Measurements from ENCODE around the gene METTL27. TPM values are rescaled to one million over a fixed set of nuclear protein-coding genes. Genes with fewer than 3 reads are reported as not detected.

The METTL27 gene
- total RNA-seq, 2 experiments from 2014 or later, result 1.6 to 2.1 TPM

DNA sequence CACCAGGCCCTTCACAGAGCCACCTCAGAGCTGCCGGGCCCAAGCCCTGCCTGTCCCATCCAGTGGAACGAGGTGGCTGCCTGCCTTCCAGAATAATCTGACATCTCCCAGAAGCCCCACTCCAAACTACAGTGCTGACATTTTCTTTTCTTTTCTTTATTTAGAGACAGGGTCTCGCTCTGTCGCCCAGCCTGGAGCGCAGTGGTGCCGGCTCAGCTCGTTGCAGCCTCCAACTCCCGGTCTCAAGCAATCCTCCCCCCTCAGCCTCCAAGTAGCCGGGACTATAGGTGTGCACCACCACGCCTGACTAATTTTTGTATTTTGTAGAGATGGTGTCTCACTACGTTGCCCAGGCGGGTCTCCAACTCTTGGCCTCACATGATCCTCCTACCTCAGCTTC is 19.0 kb upstream of the METTL27 start:
- H3K9me3 Mint-ChIP-seq, result no peaks in the 10 kb centered on the region
- ChIA-PET CTCF (no interaction called here), POLR2A (no interaction called here)
- H3K27me3 Mint-ChIP-seq, result peaks cover 6% of the 10 kb centered on the region
- H3K36me3 Mint-ChIP-seq (ENCODE audit: low read depth), result no peaks in the 10 kb centered on the region
- no peak overlapping the region for H3K4me3 Mint-ChIP-seq
- Histone ChIP-seq H3K27ac (ENCODE audit: low read depth in 1 of 2, low read length in 2 of 2) (no peak overlapping the region), H3K27me3 (ENCODE audit: control insufficient read depth in 1 of 2, insufficient read depth in 2 of 2, low read length in 2 of 2) (no peaks in the 10 kb centered on the region), H3K4me3 (ENCODE audit: low read length) (no peak overlapping the region), H3K36me3 (ENCODE audit: insufficient read depth, low read length) (no peaks in the 10 kb centered on the region), H3K9me3 (ENCODE audit: control insufficient read depth in 1 of 2, insufficient read depth in 1 of 2, low read length in 2 of 2) (no peaks in the 10 kb centered on the region), H3K4me1 (ENCODE audit: insufficient read depth, low read length) (no peaks in the 10 kb centered on the region)
- DNase-seq (no peak), ATAC-seq (ENCODE audit: poor library complexity) (no peak)
- intact Hi-C loops (cut with DNase I, micrococcal nuclease), result no loop called here
- no peaks in the 10 kb centered on the region for H3K4me1 Mint-ChIP-seq (ENCODE audit: low read depth)
- TF ChIP-seq, protein P1, sequence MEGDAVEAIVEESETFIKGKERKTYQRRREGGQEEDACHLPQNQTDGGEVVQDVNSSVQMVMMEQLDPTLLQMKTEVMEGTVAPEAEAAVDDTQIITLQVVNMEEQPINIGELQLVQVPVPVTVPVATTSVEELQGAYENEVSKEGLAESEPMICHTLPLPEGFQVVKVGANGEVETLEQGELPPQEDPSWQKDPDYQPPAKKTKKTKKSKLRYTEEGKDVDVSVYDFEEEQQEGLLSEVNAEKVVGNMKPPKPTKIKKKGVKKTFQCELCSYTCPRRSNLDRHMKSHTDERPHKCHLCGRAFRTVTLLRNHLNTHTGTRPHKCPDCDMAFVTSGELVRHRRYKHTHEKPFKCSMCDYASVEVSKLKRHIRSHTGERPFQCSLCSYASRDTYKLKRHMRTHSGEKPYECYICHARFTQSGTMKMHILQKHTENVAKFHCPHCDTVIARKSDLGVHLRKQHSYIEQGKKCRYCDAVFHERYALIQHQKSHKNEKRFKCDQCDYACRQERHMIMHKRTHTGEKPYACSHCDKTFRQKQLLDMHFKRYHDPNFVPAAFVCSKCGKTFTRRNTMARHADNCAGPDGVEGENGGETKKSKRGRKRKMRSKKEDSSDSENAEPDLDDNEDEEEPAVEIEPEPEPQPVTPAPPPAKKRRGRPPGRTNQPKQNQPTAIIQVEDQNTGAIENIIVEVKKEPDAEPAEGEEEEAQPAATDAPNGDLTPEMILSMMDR (IDR thresholded peaks at IDR 0.05), result no peak
- no peak overlapping the region for H3K27ac Mint-ChIP-seq

DNA sequence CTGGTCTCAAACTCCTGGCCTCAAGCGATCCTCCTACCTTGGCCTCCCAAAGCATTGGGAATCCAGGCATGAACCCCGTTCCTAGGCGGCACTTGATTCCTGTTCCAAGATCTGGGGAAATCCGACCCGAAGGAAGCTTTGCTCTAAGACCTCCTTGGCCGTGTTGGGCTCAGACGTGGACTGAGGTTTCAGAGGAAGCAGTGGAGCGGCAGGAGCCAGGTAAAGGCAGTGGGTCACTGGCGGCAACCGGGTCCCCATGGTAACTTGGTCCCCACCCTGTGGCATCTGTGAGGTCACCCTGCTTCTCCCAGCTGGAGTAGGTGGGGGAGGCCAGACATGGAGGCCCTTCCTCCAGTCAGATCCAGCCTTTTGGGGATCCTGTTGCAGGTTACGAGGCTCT is 18.5 kb upstream of the METTL27 start, which contains the start of gene TMEM270:
TMEM270 (plus strand) TSS at position 301 of the 400 bp plus-strand sequence; CDS start at position 337, 36 bp downstream.
- Histone ChIP-seq H3K9me3 (ENCODE audit: control insufficient read depth in 1 of 2, insufficient read depth in 1 of 2, low read length in 2 of 2) (no peaks in the 10 kb centered on the region), H3K4me3 (ENCODE audit: low read length) (no peak within 1 kb of the TSS), H3K27me3 (ENCODE audit: control insufficient read depth in 1 of 2, insufficient read depth in 2 of 2, low read length in 2 of 2) (no peaks in the 10 kb centered on the region), H3K36me3 (ENCODE audit: insufficient read depth, low read length) (no peaks in the 10 kb centered on the region), H3K4me1 (ENCODE audit: insufficient read depth, low read length) (peaks cover 2% of the 10 kb centered on the region), H3K27ac (ENCODE audit: low read depth in 1 of 2, low read length in 2 of 2) (no peak within 1 kb of the TSS)
- no peaks in the 10 kb centered on the region for H3K4me1 Mint-ChIP-seq (ENCODE audit: low read depth)
- no peaks in the 10 kb centered on the region for H3K9me3 Mint-ChIP-seq
- H3K4me3 Mint-ChIP-seq, result no peak within 1 kb of the TSS
- no peaks in the 10 kb centered on the region for H3K36me3 Mint-ChIP-seq (ENCODE audit: low read depth)
- peaks cover 8% of the 10 kb centered on the region for H3K27me3 Mint-ChIP-seq
- POLR2A ChIA-PET, result no interaction called here
- ATAC-seq (ENCODE audit: poor library complexity) (no peak), DNase-seq (no peak)
- CTCF ChIA-PET, result no interaction called here
- H3K27ac Mint-ChIP-seq, result no peak within 1 kb of the TSS
- intact Hi-C loops (cut with DNase I, micrococcal nuclease), result no loop called here
- TF ChIP-seq, protein P1 (IDR thresholded peaks at IDR 0.05), result no peak

DNA sequence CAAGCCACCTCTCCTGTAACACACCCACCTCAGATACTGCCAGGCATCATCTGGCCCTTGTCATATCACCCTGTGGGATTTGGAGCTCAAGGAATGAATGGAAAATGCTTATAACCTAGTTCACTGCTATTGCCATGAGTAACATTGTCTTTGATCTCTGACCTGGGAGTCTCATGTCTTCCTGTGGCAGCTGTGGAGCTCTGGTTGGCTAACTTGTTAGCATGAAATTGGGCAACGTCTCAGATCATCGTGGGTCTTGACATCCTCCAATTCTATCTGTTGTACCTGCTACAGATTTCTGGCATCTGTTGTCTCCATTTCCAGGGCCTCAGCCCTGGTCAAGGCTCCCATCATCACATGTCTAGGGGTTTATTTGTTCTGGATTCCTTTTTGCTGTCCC is 16.5 kb upstream of the METTL27 start:
- Histone ChIP-seq H3K9me3 (ENCODE audit: control insufficient read depth in 1 of 2, insufficient read depth in 1 of 2, low read length in 2 of 2) (no peaks in the 10 kb centered on the region), H3K36me3 (ENCODE audit: insufficient read depth, low read length) (no peaks in the 10 kb centered on the region), H3K4me1 (ENCODE audit: insufficient read depth, low read length) (peaks cover 8% of the 10 kb centered on the region), H3K27ac (ENCODE audit: low read depth in 1 of 2, low read length in 2 of 2) (no peak overlapping the region), H3K27me3 (ENCODE audit: control insufficient read depth in 1 of 2, insufficient read depth in 2 of 2, low read length in 2 of 2) (peaks cover 0 to 2% of the 10 kb centered on the region in 2 experiments), H3K4me3 (ENCODE audit: low read length) (no peak overlapping the region)
- H3K27ac Mint-ChIP-seq, result no peak overlapping the region
- CTCF ChIA-PET, result interaction anchor here (0.7 to 1.2 kb wide), 2 partner anchors 14 to 229 kb away, joined by 4 to 5 read pairs; no protein-coding TSS in a partner anchor
- TF ChIP-seq, protein P1 (IDR thresholded peaks at IDR 0.05), result no peak
- H3K4me3 Mint-ChIP-seq, result no peak overlapping the region
- H3K36me3 Mint-ChIP-seq (ENCODE audit: low read depth), result no peaks in the 10 kb centered on the region
- H3K4me1 Mint-ChIP-seq (ENCODE audit: low read depth), result no peaks in the 10 kb centered on the region
- ATAC-seq (ENCODE audit: poor library complexity) (no peak), DNase-seq (no peak)
- peaks cover 20% of the 10 kb centered on the region for H3K27me3 Mint-ChIP-seq
- POLR2A ChIA-PET, result no interaction called here
- no peaks in the 10 kb centered on the region for H3K9me3 Mint-ChIP-seq
- intact Hi-C loops (cut with DNase I, micrococcal nuclease), result loop anchor here in 1 of 2 experiments (5.0 kb wide), 1 partner anchor 122 kb away; the partner anchor contains the start of gene ABHD11
